ENCODE results near the gene C1orf141. TPM values are rescaled to one million over a fixed set of nuclear protein-coding genes. Genes with fewer than 3 reads are reported as not detected.

The C1orf141 gene
- not detected for total RNA-seq

GRCh38 chr1:67134695-67135094 is at the start of gene C1orf141:
TSS of gene C1orf141 (minus strand) at chr1:67134970. CDS start at chr1:67127240, 7,730 bp downstream.

DNA sequence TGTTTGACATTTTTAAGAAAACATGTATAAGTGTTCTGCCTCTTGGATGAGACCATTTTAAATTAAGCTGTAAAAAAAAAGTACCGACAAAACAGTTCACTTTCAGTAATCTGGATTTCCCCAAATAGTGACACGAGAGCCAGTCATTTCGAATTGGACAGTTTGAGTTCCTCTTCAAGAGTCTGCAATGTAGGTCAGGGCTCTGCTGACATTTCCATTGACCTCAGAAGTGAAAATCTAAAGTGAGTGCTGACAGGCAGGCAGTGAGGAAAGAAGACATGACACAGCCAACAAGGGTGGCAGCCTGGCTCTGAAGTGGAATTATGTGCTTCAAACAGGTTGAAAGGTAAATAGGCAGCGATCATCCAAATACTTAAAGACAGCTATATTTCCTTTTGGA is 31.4 kb upstream of the C1orf141 start, which contains the start of gene IL23R:
IL23R (plus strand) TSS at position 259 of the 400 bp plus-strand sequence. CDS start 1,667 bp downstream, outside the sequence.

GRCh38 chr1:67053785-67054772 is 80.7 kb downstream of the C1orf141 start, which contains the start of gene SLC35D1:
TSS of gene SLC35D1 (minus strand) at chr1:67054148. CDS start at chr1:67054013, 135 bp downstream.

Other genes starting within 250 kb of the C1orf141 start
- gene DNAI4, start 210.1 kb downstream of the C1orf141 start, total RNA-seq: 1 to 10 TPM; 1.9 to 2.2 TPM
- 10 to 100 TPM; 50.8 to 51.1 TPM for gene MIER1, start 210.0 kb downstream of the C1orf141 start, total RNA-seq
- gene SLC35D1, start 80.8 kb downstream of the C1orf141 start, total RNA-seq: 10 to 100 TPM; 13.4 to 13.5 TPM
- gene IL23R, start 31.5 kb upstream of the C1orf141 start, total RNA-seq: under 1 TPM; 0.12 to 0.13 TPM
- gene IL12RB2, start 172.9 kb upstream of the C1orf141 start, total RNA-seq: 10 to 100 TPM; 32.2 to 32.9 TPM

All from activated naive CD4-positive, alpha-beta T cell treated with anti-CD3 and anti-CD28 coated beads, Interleukin-2, amount 10 ng/mL, durations not matched to agents 5 hours and 36 hours (primary cell).